Omental fat pad (tissue), 4 donors: ENCODE measurements around the gene PSD2. TPM values are rescaled to one million over a fixed set of nuclear protein-coding genes. Genes with fewer than 3 reads are reported as not detected.

Experiments used
- ATAC-seq: fragments of 150-250 bp; one replicate; pipeline ENCODE4 v1.9.1; 2016; ENCODE audit warnings: mild to moderate bottlenecking, moderate library complexity; ENCODE audit not compliant: low FRiP score
- DNase-seq: peaks from one replicate; pipeline ENCODE4 v3.0.0-alpha.2; 2019; ENCODE audit warnings: low spot score
- CTCF ChIP-seq, 3 donors: fragments of 450-650 bp; IDR thresholded peaks; one replicate each; pipeline ENCODE4 v1.5.1; 2016 to 2017; ENCODE audit warnings: antibody characterized with exemption in 3 of 3, mild to moderate bottlenecking in 3 of 3, moderate library complexity in 2 of 3
- total RNA-seq, 4 donors: library from RNA; depleted of rRNA; stranded (reverse); fragments of >200 nt; gene quantifications; one replicate each; pipeline ENCODE4 v1.1.0, GENCODE V29; 2016

PSD2 gene
- total RNA-seq, 4 donors from 2014 or later, result 0.12 to 0.46 (median 0.16) TPM; not detected in 1

- no peak for ATAC-seq
- DNase-seq, result no peak
- no peak for TF ChIP-seq CTCF (IDR thresholded peaks at IDR 0.05)
Observed at GRCh38 chr5:139862803-139863202, 67.2 kb downstream of the PSD2 start.

- TF ChIP-seq CTCF (IDR thresholded peaks at IDR 0.05), result no peak
- DNase-seq (no peak), ATAC-seq (no peak)
Observed at GRCh38 chr5:139863361-139863760, 67.8 kb downstream of the PSD2 start.

GRCh38 chr5:139863855-139864558 lies 68.4 kb downstream of the PSD2 start:
- ATAC-seq (peak; percentile 69), DNase-seq (peak; percentile 63)
- TF ChIP-seq CTCF (IDR thresholded peaks at IDR 0.05), result peak in 1 of 3 donors; percentile 73

GRCh38 chr5:139864716-139865483 lies 69.3 kb downstream of the PSD2 start:
- TF ChIP-seq CTCF (IDR thresholded peaks at IDR 0.05), result no peak
- ATAC-seq (no peak), DNase-seq (no peak)

GRCh38 chr5:139867109-139867508 lies 71.5 kb downstream of the PSD2 start:
- DNase-seq (no peak), ATAC-seq (no peak)
- TF ChIP-seq CTCF (IDR thresholded peaks at IDR 0.05), result no peak

- ATAC-seq (no peak), DNase-seq (no peak)
- TF ChIP-seq CTCF (IDR thresholded peaks at IDR 0.05), result no peak
Observed at GRCh38 chr5:139867581-139867980, 72.0 kb downstream of the PSD2 start.
